Inflammatory macrophage treated with lipopolysaccharide for 1 hour (primary cell): ENCODE results near the gene ROCK1.
"Not testable (repeated sequence)": the region's sequence is repeated elsewhere in the genome, so short reads cannot be mapped to it uniquely, and the experiment has no call there.

Source experiments
- DNase-seq, 2 donors: peaks; one replicate each; pipeline ENCODE4 v3.0.0-alpha.2; 2020 to 2022

ROCK1 gene

DNA sequence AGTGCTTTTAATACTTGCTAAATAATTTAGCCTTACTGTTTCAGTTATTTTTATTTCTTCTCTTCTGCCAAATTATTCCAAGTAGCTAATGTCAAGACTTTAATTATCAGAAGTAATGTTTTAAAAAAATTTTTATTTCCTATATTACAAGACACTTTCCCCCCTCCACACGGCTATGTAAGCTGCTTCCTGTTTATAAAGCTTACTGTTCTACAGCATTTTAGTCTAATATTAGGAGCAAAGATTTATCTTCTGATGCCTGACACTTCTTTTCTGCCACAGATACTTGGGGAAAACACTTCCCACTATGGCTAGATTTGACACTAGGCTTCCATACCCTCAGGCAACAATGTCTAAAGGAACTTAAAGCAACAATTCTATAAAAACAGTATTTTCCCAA lies 62.3 kb downstream of the ROCK1 start:
- DNase-seq: no peak

DNA sequence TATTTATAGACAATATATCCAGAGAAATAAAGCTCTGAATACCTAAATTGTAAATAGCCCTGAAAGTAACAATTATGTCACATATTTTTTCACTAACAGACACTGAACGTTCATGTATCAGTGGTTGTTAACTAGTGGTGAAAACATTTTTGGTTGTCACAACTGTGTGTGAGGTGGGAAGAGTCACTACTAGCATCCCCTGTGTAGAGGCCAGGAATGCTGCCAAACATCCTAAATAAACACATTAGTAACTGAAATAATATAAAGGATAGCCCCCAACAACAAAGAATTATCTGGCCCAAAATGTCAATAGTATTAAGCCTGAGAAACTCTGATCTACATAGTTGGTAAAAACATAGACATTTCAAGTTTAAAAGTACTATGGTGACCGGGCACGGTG lies 64.5 kb downstream of the ROCK1 start:
- DNase-seq: no peak

DNA sequence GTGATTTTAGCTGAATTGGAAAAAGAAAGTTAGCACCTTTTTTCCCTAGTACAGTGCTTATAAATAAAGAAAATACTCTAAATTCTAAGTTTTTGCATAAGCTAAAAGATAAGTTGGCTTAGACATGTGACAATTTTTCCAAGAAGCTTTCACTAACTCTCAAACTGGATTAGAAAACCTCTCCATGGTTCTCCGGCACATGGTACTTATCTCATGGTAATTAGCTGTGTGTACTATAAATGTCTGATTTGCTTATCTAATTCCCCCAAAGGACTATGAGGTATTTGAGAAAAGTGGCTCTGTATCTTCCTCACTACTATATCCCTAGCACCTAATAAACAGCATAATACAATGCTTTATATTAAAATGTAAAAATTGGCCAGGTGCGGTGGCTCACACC lies 71.1 kb downstream of the ROCK1 start:
- no peak for DNase-seq

DNA sequence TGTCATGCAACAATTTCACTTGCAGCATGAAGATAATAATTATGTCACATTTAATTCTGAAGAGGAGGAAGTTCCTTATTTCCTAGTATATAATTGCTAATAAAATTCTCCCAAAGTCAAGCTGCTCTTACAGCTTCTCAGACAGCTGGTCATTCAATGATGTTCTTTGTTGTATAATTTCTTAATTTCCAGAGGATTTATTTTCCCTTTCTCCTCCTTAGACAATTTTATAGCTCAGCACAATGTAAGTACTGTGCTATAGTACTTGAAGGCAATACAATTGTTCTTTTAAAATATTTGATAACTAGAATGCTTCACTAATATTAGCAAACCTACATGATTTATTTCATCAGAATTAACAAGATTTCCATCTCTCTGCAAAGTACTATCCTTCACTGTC lies 73.4 kb downstream of the ROCK1 start:
- DNase-seq: peak in 1 of 2 donors; percentile 9

DNA sequence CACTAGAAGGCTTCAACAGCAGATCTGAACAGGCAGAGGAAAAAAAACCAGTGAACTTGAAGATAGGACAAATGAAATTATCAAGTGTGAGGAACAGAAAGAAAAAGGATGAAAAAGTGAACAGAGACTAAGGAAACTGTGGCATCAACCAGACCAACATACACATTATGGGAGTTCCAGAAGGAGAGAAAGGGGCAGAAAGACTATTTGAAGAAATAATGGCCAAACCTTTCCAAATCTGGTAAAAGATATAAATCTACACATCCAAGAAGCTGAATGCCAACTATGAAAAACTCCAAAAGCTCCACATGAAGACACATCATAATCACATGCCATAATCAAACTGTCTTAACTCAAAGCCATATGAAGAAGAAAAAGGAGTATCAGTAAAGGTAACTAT lies 79.8 kb downstream of the ROCK1 start:
- no peak for DNase-seq

DNA sequence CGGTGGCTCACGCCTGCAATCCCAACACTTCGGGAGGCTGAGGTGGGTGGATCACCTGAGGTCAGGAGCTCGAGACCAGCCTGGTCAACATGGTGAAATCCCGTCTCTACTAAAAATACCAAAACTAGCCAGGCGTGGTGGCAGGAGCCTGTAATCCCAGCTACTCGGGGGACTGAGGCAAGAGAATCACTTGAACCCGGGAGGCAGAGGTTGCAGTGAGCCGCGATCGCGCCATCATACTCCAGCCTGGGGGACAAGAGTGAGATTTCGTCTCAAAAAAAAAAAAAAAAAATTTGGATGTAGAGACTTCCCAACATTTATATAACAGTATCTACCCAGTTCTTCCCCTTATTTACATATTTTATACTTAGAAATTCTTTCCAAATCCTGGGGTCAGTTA lies 93.4 kb downstream of the ROCK1 start:
- not testable (repeated sequence) for DNase-seq

DNA sequence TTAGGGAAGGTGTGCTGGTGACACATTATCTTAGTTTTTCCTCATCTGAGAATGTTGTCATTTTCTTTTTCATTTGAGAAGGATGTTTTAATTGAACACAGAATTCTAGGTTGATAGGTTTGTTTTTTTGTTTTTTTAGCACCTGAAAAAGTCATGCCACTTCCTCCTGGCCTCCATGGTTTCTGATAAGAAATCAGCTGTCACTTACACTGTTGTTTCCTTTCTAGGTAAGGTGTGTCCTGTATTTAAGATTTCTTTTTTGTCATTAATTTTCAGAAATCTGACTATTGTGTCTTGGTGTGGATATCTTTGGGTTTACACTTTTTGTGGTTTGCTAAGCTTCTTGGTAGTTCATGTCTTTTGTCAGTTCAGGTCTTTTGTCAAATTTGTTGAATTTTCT lies 99.3 kb downstream of the ROCK1 start:
- DNase-seq: no peak

DNA sequence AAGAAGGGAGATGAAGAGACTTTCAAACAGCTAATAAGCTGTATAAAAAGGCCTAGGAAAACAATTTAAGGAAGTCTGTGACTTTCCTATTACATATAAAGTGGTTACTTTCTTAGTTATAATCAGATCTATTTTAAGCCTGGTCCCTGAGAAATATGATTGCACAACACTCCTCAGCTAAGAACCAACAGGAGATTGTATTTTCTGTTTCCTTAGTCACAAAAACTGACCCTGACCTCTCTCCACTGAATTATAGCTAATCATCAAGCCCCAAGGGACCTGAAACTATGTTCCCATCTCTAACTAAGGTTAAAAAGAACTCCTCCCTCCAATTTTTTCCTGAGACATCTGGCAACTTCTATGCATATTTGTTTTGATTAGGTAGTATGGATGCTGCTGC lies 106.9 kb downstream of the ROCK1 start:
- DNase-seq: peak; percentile 51 to 55

DNA sequence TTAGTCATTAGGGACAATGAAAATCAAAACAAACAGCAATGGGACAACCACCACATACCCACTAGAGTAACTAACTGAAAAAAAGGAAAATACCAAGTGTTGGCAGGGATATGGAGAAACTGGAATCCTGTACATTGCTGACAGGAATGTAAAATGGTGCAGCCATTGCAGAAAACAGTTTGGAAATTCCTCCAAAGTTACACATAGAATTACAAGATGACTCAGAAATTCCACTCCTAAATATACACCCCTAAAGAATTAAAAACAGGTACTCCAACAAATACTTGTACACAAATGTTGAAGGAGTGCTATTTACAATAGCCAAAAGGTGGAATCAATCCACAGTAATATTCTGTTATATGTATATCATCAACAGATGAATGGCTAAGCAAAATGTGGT lies 110.9 kb downstream of the ROCK1 start:
- DNase-seq: no peak

DNA sequence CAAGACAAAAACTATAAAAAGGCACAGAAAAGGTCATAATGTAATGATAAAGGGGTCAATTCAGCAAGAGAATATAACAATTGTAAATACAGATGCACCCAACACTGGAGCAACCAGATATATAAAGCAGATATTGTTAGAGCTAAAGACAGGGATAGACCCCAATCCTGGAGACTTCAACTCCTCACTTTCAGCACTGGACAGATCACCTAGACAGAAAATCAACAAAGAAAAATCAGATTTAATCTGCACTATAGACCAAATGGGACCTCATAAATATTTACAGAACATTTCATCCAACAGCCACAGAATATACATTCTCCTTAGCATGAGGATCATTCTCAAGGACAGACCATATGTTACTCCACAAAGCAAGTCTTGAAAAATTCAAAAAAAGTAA lies 114.2 kb downstream of the ROCK1 start:
- no peak for DNase-seq

DNA sequence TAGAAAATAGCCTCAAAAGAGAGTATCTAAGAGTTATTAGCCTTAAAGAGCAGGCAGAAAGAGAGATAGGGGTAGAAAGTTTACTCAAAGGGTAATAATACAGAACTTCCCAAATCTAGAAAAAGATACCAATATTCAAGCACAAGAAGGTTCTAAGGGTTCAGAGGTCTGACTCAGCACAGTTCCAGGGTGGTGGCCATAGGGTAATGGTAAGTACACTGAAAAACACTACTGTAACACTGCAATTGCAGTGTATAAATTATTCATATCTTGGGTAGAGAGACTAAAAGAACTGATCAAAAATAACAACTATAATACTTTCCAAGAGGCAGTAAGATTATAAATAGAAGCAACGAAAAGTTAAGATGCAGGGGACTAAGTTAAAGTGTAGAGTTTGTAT lies 115.2 kb downstream of the ROCK1 start:
- no peak for DNase-seq

DNA sequence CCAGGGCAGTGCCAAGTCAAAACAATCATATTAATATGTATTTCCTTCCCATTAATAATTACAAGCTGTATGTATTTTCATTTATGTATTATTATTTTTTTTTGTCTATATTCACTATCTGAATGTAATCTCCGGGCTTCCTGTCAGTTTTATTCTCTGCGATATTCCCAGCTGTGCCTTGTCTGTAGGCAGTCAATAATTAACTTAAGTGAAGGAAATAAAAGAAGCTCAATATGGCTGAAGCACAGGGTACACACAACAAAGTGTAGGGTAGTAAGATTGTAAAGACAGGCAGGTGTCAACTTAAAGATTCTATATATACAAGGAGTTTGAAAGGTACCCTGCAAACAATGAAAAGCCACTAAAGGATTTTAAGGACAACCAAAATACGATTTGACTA lies 122.9 kb downstream of the ROCK1 start:
- DNase-seq: no peak

DNA sequence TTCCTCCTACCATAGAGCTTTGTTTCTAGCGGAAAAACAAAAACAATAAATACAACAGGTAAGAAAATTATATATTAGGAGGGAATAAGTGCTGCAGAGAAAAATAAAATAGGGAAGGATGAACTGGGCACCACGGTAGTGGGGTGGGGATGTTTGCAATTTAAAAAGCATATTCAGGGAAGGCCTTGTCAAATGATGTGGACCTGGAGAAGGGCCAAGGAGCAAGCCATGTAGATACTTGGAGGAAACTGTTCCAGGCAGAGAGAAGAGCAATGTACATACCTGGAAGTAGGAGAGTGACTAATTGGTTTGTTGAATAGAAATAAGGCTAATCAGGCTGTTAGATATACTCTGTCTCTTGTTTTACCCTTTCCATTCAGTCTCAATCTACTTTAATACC lies 136.5 kb downstream of the ROCK1 start:
- no peak for DNase-seq

DNA sequence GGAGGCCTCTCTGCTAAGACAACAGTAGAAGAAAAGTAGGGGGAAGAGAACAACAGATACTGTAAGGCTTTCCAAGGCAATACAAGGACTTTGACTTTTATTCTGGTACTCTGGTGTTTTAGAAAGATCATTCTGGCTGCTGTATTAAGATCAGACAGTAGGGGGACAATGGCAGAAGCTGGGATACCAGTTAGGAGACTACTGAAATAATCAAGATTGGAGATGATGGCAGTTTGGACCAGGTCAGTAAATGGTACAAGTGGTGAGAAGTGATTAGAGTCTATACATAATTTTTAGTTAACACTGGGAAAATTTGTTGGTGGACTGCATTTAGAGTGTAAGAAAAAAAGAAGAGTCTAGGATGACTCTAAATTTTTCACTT lies 139.7 kb downstream of the ROCK1 start:
- peak; percentile 1 to 51 for DNase-seq

DNA sequence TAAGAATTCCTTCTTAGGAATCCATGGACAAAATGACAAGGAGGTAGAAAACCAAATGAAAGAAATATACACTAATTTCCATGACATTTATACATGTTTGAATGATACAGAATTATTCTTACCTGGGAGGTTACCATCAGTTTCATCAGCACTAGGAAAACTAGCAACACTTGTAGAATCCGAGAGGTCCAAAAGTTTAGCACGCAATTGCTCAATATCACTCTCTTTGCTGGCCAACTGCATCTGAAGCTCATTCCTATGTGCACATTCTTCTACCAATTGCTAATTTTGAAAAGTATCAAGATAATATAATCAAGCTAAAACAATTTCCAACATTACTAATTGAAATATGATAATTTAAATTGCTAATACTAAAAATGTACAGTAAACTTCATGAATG lies 144.8 kb downstream of the ROCK1 start:
- DNase-seq: no peak

DNA sequence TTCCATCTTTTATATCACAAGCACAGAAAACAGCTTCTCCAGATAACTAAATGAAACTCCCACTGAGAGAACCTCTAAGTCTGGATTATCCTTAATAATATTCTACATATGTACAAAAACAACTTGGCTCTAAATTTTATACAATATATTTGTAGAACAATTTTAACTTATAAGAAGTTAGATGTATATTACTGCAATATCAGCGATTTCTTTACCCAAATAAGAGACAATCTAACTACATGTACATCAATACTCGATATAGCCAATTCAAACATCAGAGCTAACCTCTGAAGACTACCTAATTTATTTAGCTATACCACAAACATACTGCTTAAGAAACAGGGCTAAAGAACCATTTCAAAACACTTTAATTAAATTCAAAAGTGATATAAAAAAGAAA lies 148.6 kb downstream of the ROCK1 start:
- no peak for DNase-seq

DNA sequence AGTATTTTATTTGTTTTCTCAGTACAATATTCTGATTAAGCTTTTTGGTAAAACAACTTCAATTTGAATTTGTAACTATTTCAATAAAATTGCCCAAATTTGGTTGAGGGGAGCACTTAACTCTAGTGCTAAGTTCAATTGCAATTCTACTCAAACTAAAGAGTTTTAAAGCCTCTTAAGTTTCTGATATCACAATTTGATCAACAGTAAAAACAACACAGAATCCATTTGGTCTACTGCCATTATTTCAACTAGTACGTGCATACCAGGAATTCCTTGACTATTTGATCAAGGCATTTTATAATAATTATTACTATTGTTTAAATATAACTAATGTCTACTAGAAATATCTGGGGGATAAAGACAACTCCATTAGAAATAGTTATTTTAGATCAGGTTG lies 150.9 kb downstream of the ROCK1 start:
- no peak for DNase-seq

DNA sequence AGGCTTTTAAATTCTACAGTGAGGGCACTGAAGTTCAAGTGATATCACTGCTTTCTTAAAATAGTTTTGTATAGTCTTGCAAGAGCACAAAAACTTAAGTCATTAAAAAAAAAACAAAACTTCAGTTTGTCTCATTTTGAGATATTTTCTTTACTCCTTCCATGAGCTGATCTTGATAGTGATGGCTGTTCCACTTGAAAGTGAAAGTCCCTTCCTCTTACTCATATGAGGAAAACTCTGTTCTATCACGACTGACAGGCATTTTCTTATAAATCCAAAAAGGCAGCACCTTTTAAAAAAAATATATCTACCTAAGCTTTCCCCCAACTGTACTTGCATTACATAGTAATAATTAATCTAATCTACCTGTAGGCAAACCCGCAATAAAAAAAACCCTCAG lies 160.8 kb downstream of the ROCK1 start:
- DNase-seq: not testable (repeated sequence)
